Measurements from ENCODE around the gene CBX3. TPM values are rescaled to one million over a fixed set of nuclear protein-coding genes. Genes with fewer than 3 reads are reported as not detected.

Gene CBX3
- total and polyA plus RNA-seq, 4 donors: 26.9 to 53.3 (median 33.0) TPM

DNA sequence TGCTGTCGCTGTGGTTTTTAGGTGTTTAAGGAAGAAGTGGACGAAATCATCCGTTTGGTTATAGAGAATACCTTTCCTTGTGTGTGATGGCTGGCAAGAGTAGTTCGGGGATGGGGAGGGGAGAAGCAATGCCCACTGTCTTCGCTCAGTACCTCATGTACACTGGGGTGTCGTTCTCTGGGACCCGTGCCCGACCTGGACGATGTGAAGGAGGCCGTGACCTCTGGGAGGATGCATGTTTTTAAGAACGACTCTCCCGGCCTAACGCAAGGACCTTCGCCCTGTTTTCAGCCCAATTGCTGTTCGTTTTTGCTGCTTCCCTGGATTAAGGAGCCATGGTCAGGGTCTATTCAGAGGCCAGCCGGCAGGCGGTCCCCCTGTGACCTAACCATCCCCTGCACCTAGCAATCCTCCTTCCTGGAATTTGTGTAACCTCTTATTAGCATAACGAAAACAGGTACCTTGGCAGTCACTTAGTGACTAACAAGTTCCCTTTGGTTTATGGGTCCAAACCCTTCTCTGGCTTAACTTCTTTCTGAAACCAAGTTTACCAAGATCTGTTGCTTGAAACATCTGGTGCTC, 48.2 kb upstream of the CBX3 start:
- Histone ChIP-seq H3K27ac (ENCODE audit: low read depth in 1 of 2, low read length in 2 of 2) (no peak overlapping the region), H3K27me3 (ENCODE audit: control insufficient read depth in 4 of 4, insufficient read depth in 4 of 4, low read length in 3 of 4) (peaks cover 0 to 3% (median 0%) of the 10 kb centered on the region in 4 donors), H3K9me3 (ENCODE audit: control insufficient read depth in 4 of 4, low read length in 3 of 4) (no peaks in the 10 kb centered on the region), H3K9ac (ENCODE audit: low read depth in 1 of 2, low read length in 2 of 2) (no peak overlapping the region), H3K4me1 (ENCODE audit: control insufficient read depth in 4 of 4, insufficient read depth in 4 of 4, low read length in 3 of 4) (peaks cover 0 to 10% (median 9%) of the 10 kb centered on the region in 4 donors), H3K36me3 (ENCODE audit: control insufficient read depth in 4 of 4, insufficient read depth in 3 of 4, low read depth in 1 of 4, low read length in 3 of 4) (no peaks in the 10 kb centered on the region), H3K4me3 (ENCODE audit: low read depth in 1 of 3, low read length in 3 of 3) (peak overlapping the region in 2 of 3 donors; percentile 18 to 77)
- DNase-seq (ENCODE audit: low spot score): no peak
- WGBS: 15% methylated on average over 18 of the region's 18 CpGs
- no peak for TF ChIP-seq YY1 (IDR thresholded peaks at IDR 0.05)
- TF ChIP-seq FOXA1 (IDR thresholded peaks at IDR 0.05): no peak
- TF ChIP-seq, protein P1, sequence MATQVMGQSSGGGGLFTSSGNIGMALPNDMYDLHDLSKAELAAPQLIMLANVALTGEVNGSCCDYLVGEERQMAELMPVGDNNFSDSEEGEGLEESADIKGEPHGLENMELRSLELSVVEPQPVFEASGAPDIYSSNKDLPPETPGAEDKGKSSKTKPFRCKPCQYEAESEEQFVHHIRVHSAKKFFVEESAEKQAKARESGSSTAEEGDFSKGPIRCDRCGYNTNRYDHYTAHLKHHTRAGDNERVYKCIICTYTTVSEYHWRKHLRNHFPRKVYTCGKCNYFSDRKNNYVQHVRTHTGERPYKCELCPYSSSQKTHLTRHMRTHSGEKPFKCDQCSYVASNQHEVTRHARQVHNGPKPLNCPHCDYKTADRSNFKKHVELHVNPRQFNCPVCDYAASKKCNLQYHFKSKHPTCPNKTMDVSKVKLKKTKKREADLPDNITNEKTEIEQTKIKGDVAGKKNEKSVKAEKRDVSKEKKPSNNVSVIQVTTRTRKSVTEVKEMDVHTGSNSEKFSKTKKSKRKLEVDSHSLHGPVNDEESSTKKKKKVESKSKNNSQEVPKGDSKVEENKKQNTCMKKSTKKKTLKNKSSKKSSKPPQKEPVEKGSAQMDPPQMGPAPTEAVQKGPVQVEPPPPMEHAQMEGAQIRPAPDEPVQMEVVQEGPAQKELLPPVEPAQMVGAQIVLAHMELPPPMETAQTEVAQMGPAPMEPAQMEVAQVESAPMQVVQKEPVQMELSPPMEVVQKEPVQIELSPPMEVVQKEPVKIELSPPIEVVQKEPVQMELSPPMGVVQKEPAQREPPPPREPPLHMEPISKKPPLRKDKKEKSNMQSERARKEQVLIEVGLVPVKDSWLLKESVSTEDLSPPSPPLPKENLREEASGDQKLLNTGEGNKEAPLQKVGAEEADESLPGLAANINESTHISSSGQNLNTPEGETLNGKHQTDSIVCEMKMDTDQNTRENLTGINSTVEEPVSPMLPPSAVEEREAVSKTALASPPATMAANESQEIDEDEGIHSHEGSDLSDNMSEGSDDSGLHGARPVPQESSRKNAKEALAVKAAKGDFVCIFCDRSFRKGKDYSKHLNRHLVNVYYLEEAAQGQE (IDR thresholded peaks at IDR 0.05): no peak
- no peak for TF ChIP-seq SP1 (IDR thresholded peaks at IDR 0.05)
- TF ChIP-seq JUND (IDR thresholded peaks at IDR 0.05): no peak
- TF ChIP-seq HNF4A (conservative IDR thresholded peaks at IDR 0.05): no peak
- TF ChIP-seq CTCF (IDR thresholded peaks at IDR 0.05; ENCODE audit: low read depth, low read length, missing input control): no peak
- TF ChIP-seq TAF1 (conservative IDR thresholded peaks at IDR 0.05): no peak
- no peak for TF ChIP-seq RAD21 (IDR thresholded peaks at IDR 0.05)
- no peak for TF ChIP-seq MAX (IDR thresholded peaks at IDR 0.05)
- TF ChIP-seq RXRA (IDR thresholded peaks at IDR 0.05): no peak
- no peak for TF ChIP-seq EGR1 (IDR thresholded peaks at IDR 0.05; ENCODE audit: low read depth in 2 of 2)
- TF ChIP-seq NR2F2 (IDR thresholded peaks at IDR 0.05): no peak

GRCh38 chr7:26153823-26154783, 47.4 kb upstream of the CBX3 start:
- Histone ChIP-seq H3K27me3 (ENCODE audit: control insufficient read depth in 4 of 4, insufficient read depth in 4 of 4, low read length in 3 of 4) (peaks cover 0 to 3% (median 0%) of the 10 kb centered on the region in 4 donors), H3K9ac (ENCODE audit: low read depth in 1 of 2, low read length in 2 of 2) (no peak overlapping the region), H3K4me3 (ENCODE audit: low read depth in 1 of 3, low read length in 3 of 3) (no peak overlapping the region), H3K36me3 (ENCODE audit: control insufficient read depth in 4 of 4, insufficient read depth in 3 of 4, low read depth in 1 of 4, low read length in 3 of 4) (no peaks in the 10 kb centered on the region), H3K4me1 (ENCODE audit: control insufficient read depth in 4 of 4, insufficient read depth in 4 of 4, low read length in 3 of 4) (peaks cover 0 to 10% (median 9%) of the 10 kb centered on the region in 4 donors), H3K27ac (ENCODE audit: low read depth in 1 of 2, low read length in 2 of 2) (no peak overlapping the region), H3K9me3 (ENCODE audit: control insufficient read depth in 4 of 4, low read length in 3 of 4) (no peaks in the 10 kb centered on the region)
- WGBS: 64% methylated on average over 15 of the region's 15 CpGs
- DNase-seq (ENCODE audit: low spot score): no peak
- TF ChIP-seq, protein P2, sequence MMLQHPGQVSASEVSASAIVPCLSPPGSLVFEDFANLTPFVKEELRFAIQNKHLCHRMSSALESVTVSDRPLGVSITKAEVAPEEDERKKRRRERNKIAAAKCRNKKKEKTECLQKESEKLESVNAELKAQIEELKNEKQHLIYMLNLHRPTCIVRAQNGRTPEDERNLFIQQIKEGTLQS (IDR thresholded peaks at IDR 0.05): no peak
- TF ChIP-seq SP1 (IDR thresholded peaks at IDR 0.05): no peak
- no peak for TF ChIP-seq YY1 (IDR thresholded peaks at IDR 0.05)
- no peak for TF ChIP-seq GABPA (IDR thresholded peaks at IDR 0.05 in 1 of 2, conservative IDR thresholded peaks at IDR 0.05 in 1 of 2)
- no peak for TF ChIP-seq CTCF (IDR thresholded peaks at IDR 0.05; ENCODE audit: low read depth, low read length, missing input control)
- no peak for TF ChIP-seq MAX (IDR thresholded peaks at IDR 0.05)
- TF ChIP-seq FOXA2 (IDR thresholded peaks at IDR 0.05): no peak
- no peak for TF ChIP-seq JUND (IDR thresholded peaks at IDR 0.05)
- no peak for TF ChIP-seq TAF1 (conservative IDR thresholded peaks at IDR 0.05)
- TF ChIP-seq, protein P1 (IDR thresholded peaks at IDR 0.05): no peak
- TF ChIP-seq NR2F2 (IDR thresholded peaks at IDR 0.05): no peak
